ENCODE results near the gene KLF5. TPM values are rescaled to one million over a fixed set of nuclear protein-coding genes. Genes with fewer than 3 reads are reported as not detected.

KLF5 gene
- polyA plus RNA-seq, 1 of the 3 experiments (the other 2 are of a cell fraction), result 2.7 TPM

GRCh38 chr13:73079359-73079758 is 20.6 kb downstream of the KLF5 start:
- 95% methylated on average over 3 of the region's 3 CpGs for WGBS (ENCODE audit: low lambda C conversion rate)
- DNase-seq, result no peak
- Histone ChIP-seq H3K4me3 (ENCODE audit: low read depth in 2 of 2, low read length in 1 of 2) (no peak overlapping the region), H3K4me1 (ENCODE audit: control insufficient read depth in 1 of 2, insufficient read depth in 2 of 2, low read depth in 1 of 2, low read length in 1 of 2) (no peaks in the 10 kb centered on the region), H3K4me2 (no peak overlapping the region), H3K9me2 (no peaks in the 10 kb centered on the region), H3K27ac (ENCODE audit: low read depth in 2 of 2, low read length in 1 of 2) (no peak overlapping the region), H3K36me3 (replicated peaks in 1 of 2; ENCODE audit: control insufficient read depth in 1 of 2, insufficient read depth in 2 of 2, low read length in 1 of 2) (peaks cover 0 to 4% of the 10 kb centered on the region in 2 experiments), H3F3A (replicated peaks; ENCODE audit: insufficient read depth) (no peaks in the 10 kb centered on the region), H4K20me1 (ENCODE audit: insufficient read depth) (no peaks in the 10 kb centered on the region), H3K79me2 (ENCODE audit: insufficient read depth) (no peaks in the 10 kb centered on the region), H3K27me3 (ENCODE audit: insufficient read depth) (no peaks in the 10 kb centered on the region), H3K9ac (no peak overlapping the region), H2AFZ (ENCODE audit: low read depth) (no peak overlapping the region), H3K9me3 (no peaks in the 10 kb centered on the region)
- POLR2A ChIA-PET, result no interaction called here
- TF ChIP-seq GATA2 (CRISPR knock-in tag; IDR thresholded peaks at IDR 0.05) (no peak), JUND (IDR thresholded peaks at IDR 0.05) (no peak), EZH2phosphoT487 (IDR thresholded peaks at IDR 0.05; ENCODE audit: borderline replicate concordance, low read depth) (no peak), ELF1 (IDR thresholded peaks at IDR 0.05) (no peak), MEF2A (IDR thresholded peaks at IDR 0.05; ENCODE audit: borderline replicate concordance, low read depth) (no peak), FOXJ3 (CRISPR knock-in tag; IDR thresholded peaks at IDR 0.05) (no peak), MAX (IDR thresholded peaks at IDR 0.05; ENCODE audit: low read depth) (no peak), EP300 (IDR thresholded peaks at IDR 0.05; ENCODE audit: borderline replicate concordance in 1 of 2, low read depth in 1 of 2, low read length in 1 of 2) (no peak), RCOR1 (IDR thresholded peaks at IDR 0.05; ENCODE audit: low read length) (no peak), NRF1 (IDR thresholded peaks at IDR 0.05; ENCODE audit: low read depth, low read length) (no peak), RFX5 (IDR thresholded peaks at IDR 0.05; ENCODE audit: low read length) (no peak), MXI1 (IDR thresholded peaks at IDR 0.05; ENCODE audit: low read depth, low read length) (no peak)
- TF ChIP-seq, protein P1, sequence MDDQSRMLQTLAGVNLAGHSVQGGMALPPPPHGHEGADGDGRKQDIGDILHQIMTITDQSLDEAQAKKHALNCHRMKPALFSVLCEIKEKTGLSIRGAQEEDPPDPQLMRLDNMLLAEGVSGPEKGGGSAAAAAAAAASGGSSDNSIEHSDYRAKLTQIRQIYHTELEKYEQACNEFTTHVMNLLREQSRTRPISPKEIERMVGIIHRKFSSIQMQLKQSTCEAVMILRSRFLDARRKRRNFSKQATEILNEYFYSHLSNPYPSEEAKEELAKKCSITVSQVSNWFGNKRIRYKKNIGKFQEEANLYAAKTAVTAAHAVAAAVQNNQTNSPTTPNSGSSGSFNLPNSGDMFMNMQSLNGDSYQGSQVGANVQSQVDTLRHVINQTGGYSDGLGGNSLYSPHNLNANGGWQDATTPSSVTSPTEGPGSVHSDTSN (IDR thresholded peaks at IDR 0.05), result no peak
- TF ChIP-seq, protein P2, sequence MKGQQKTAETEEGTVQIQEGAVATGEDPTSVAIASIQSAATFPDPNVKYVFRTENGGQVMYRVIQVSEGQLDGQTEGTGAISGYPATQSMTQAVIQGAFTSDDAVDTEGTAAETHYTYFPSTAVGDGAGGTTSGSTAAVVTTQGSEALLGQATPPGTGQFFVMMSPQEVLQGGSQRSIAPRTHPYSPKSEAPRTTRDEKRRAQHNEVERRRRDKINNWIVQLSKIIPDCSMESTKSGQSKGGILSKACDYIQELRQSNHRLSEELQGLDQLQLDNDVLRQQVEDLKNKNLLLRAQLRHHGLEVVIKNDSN (IDR thresholded peaks at IDR 0.05; ENCODE audit: borderline replicate concordance, low read depth), result no peak
- TF ChIP-seq, protein P3, sequence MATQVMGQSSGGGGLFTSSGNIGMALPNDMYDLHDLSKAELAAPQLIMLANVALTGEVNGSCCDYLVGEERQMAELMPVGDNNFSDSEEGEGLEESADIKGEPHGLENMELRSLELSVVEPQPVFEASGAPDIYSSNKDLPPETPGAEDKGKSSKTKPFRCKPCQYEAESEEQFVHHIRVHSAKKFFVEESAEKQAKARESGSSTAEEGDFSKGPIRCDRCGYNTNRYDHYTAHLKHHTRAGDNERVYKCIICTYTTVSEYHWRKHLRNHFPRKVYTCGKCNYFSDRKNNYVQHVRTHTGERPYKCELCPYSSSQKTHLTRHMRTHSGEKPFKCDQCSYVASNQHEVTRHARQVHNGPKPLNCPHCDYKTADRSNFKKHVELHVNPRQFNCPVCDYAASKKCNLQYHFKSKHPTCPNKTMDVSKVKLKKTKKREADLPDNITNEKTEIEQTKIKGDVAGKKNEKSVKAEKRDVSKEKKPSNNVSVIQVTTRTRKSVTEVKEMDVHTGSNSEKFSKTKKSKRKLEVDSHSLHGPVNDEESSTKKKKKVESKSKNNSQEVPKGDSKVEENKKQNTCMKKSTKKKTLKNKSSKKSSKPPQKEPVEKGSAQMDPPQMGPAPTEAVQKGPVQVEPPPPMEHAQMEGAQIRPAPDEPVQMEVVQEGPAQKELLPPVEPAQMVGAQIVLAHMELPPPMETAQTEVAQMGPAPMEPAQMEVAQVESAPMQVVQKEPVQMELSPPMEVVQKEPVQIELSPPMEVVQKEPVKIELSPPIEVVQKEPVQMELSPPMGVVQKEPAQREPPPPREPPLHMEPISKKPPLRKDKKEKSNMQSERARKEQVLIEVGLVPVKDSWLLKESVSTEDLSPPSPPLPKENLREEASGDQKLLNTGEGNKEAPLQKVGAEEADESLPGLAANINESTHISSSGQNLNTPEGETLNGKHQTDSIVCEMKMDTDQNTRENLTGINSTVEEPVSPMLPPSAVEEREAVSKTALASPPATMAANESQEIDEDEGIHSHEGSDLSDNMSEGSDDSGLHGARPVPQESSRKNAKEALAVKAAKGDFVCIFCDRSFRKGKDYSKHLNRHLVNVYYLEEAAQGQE (IDR thresholded peaks at IDR 0.05; ENCODE audit: low read depth, low read length), result no peak
- CTCF ChIA-PET, result no interaction called here
